Muscle of leg (tissue), 11 donors: ENCODE data around the gene COL23A1. TPM values are rescaled to one million over a fixed set of nuclear protein-coding genes. Genes with fewer than 3 reads are reported as not detected.

Experiments
- DNase-seq: peaks from one replicate; pipeline ENCODE4 v3.0.0; 2013
- H3K27ac ChIP-seq: one replicate; pipeline ENCODE4 v1.5.1; 2013; ENCODE audit warnings: mild to moderate bottlenecking, low read length, control low read depth
- H3K27me3 ChIP-seq: one replicate; pipeline ENCODE4 v1.6.1; 2013; ENCODE audit warnings: low read length; ENCODE audit not compliant: control insufficient read depth, insufficient read depth
- H3K36me3 ChIP-seq: one replicate; pipeline ENCODE4 v1.6.1; 2013; ENCODE audit warnings: low read length; ENCODE audit not compliant: control insufficient read depth, insufficient read depth
- H3K4me1 ChIP-seq: one replicate; pipeline ENCODE4 v1.6.1; 2013; ENCODE audit warnings: low read length; ENCODE audit not compliant: control insufficient read depth, insufficient read depth
- H3K4me3 ChIP-seq: one replicate; pipeline ENCODE4 v1.5.1; 2013; ENCODE audit warnings: low read length, control low read depth
- H3K9me3 ChIP-seq: replicated peaks from 2 replicates; pipeline ENCODE4 v1.6.1; 2013; ENCODE audit warnings: low read depth, low read length; ENCODE audit not compliant: control insufficient read depth
- WGBS: methylation state at CpG from one replicate; pipeline ENCODE4 v1.1.5; 2013; ENCODE audit warnings: missing lambda C conversion rate; ENCODE audit not compliant: insufficient coverage; 5-methylcytosine and 5-hydroxymethylcytosine counted together
- polyA plus RNA-seq, 8 donors: library from polyadenylated mRNA; unstranded; fragments of 120-200 nt; gene quantifications; one replicate each; pipeline versions ENCODE4 v1.2.1 to v1.2.3, GENCODE V29; 2013; ENCODE audit warnings: inconsistent platforms in 1 of 8, low replicate concordance in 1 of 8; ENCODE audit not compliant: insufficient read length in 8 of 8, insufficient read depth in 1 of 8
- total RNA-seq: library from RNA; stranded (reverse); fragments of 120-200 nt; gene quantifications from one replicate; pipeline ENCODE4 v1.2.4, GENCODE V29; 2013

COL23A1 gene
- total and polyA plus RNA-seq, 9 donors = 1.3 to 5.1 (median 3.0) TPM

GRCh38 chr5:178196281-178196812 lies 393.8 kb downstream of the COL23A1 start:
- peaks cover 10% of the 10 kb centered on the region for H3K27me3 ChIP-seq
- H3K9me3 ChIP-seq = no peaks in the 10 kb centered on the region
- no peaks in the 10 kb centered on the region for H3K4me1 ChIP-seq
- H3K27ac ChIP-seq = no peak overlapping the region
- no peaks in the 10 kb centered on the region for H3K36me3 ChIP-seq
- DNase-seq = no peak
- 65% methylated on average over 7 of the region's 7 CpGs for WGBS
- no peak overlapping the region for H3K4me3 ChIP-seq

GRCh38 chr5:178194026-178194425 lies 396.2 kb downstream of the COL23A1 start:
- 16% methylated on average over 6 of the region's 7 CpGs for WGBS
- Histone ChIP-seq H3K36me3 (no peaks in the 10 kb centered on the region), H3K4me1 (no peaks in the 10 kb centered on the region), H3K27me3 (peaks cover 10% of the 10 kb centered on the region), H3K27ac (no peak overlapping the region), H3K4me3 (no peak overlapping the region), H3K9me3 (no peaks in the 10 kb centered on the region)
- DNase-seq = no peak

- no peak for DNase-seq
- H3K36me3 ChIP-seq = no peaks in the 10 kb centered on the region
- no peak overlapping the region for H3K27ac ChIP-seq
- H3K4me3 ChIP-seq = no peak overlapping the region
- WGBS = 47% methylated on average over 8 of the region's 8 CpGs
- H3K27me3 ChIP-seq = peaks cover 13% of the 10 kb centered on the region
- H3K9me3 ChIP-seq = no peaks in the 10 kb centered on the region
- H3K4me1 ChIP-seq = no peaks in the 10 kb centered on the region
Measured at GRCh38 chr5:178193251-178193809, 396.9 kb downstream of the COL23A1 start.

GRCh38 chr5:178192787-178193186 lies 397.4 kb downstream of the COL23A1 start:
- Histone ChIP-seq H3K4me3 (no peak overlapping the region), H3K4me1 (no peaks in the 10 kb centered on the region), H3K27me3 (peaks cover 13% of the 10 kb centered on the region), H3K36me3 (no peaks in the 10 kb centered on the region), H3K27ac (no peak overlapping the region), H3K9me3 (no peaks in the 10 kb centered on the region)
- WGBS = 88% methylated on average over 3 of the region's 7 CpGs
- DNase-seq = no peak

GRCh38 chr5:178192244-178192643 lies 397.9 kb downstream of the COL23A1 start:
- no peak overlapping the region for H3K27ac ChIP-seq
- DNase-seq = no peak
- no peaks in the 10 kb centered on the region for H3K4me1 ChIP-seq
- H3K9me3 ChIP-seq = no peaks in the 10 kb centered on the region
- H3K4me3 ChIP-seq = no peak overlapping the region
- no peaks in the 10 kb centered on the region for H3K36me3 ChIP-seq
- 71% methylated on average over 1 of the region's 2 CpGs for WGBS
- peaks cover 13% of the 10 kb centered on the region for H3K27me3 ChIP-seq

- Histone ChIP-seq H3K9me3 (no peaks in the 10 kb centered on the region), H3K27me3 (peaks cover 13% of the 10 kb centered on the region), H3K36me3 (no peaks in the 10 kb centered on the region), H3K4me3 (no peak overlapping the region), H3K27ac (no peak overlapping the region), H3K4me1 (no peaks in the 10 kb centered on the region)
- DNase-seq = no peak
- 100% methylated on average over 1 of the region's 4 CpGs for whole genome bisulfite sequencing
Measured at GRCh38 chr5:178191661-178192060, 398.5 kb downstream of the COL23A1 start.

GRCh38 chr5:178189433-178189832 lies 400.8 kb downstream of the COL23A1 start:
- Histone ChIP-seq H3K4me3 (no peak overlapping the region), H3K27me3 (peaks cover 10% of the 10 kb centered on the region), H3K9me3 (no peaks in the 10 kb centered on the region), H3K36me3 (no peaks in the 10 kb centered on the region), H3K4me1 (no peaks in the 10 kb centered on the region), H3K27ac (no peak overlapping the region)
- WGBS = 36% methylated on average over 2 of the region's 2 CpGs
- no peak for DNase-seq

Other genes with a start within 250 kb of the COL23A1 start
- 32.9 TPM for gene CLK4, start 36.7 kb upstream of the COL23A1 start, total RNA-seq
- 10 to 100 TPM; 26.8 to 37.6 (median 33.8) TPM for gene CLK4, start 36.7 kb upstream of the COL23A1 start, polyA plus RNA-seq
- 9.0 TPM for gene ZNF354A, start 140.3 kb upstream of the COL23A1 start, total RNA-seq
- gene ZNF354A, start 140.3 kb upstream of the COL23A1 start, polyA plus RNA-seq = 10 to 100 TPM in 3 of 8 donors, 1 to 10 TPM in 5; 8.7 to 11.6 (median 10.0) TPM